HepG2 (cell line): ENCODE measurements around the gene GPER1. TPM values are rescaled to one million over a fixed set of nuclear protein-coding genes. Genes with fewer than 3 reads are reported as not detected.

Source experiments
- ATAC-seq: fragments of 200-7000 bp; cut with Tn5 transposase; 3 replicates; pipeline ENCODE4 v1.9.1; 2020; ENCODE audit warnings: mild to moderate bottlenecking, moderate library complexity
- BruUV-seq: library from RNA; stranded (reverse); fragments of 400-500 nt; replicated peaks from 2 replicates; lab custom pipeline; 2021; lab: Mats Ljungman, UMichigan
- CTCF ChIA-PET: fragments of 300-600 bp; formaldehyde crosslinking; extraction: SDS; loops from one replicate; lab custom pipeline; 2021; ENCODE audit warnings: low total read pairs, inconsistent platforms, low intra/inter-chr PET ratio; lab: Yijun Ruan, JAX
- POLR2A ChIA-PET: fragments of 350-600 bp; sonication (Branson Sonifier 250); formaldehyde crosslinking; loops from one replicate; lab custom pipeline; 2020; ENCODE audit warnings: antibody characterized with exemption, inconsistent platforms; lab: Yijun Ruan, JAX
- DNase-seq: peaks from one replicate; pipeline ENCODE4 v3.0.0-alpha.2; 2015; ENCODE audit warnings: low spot score
- FAIRE-seq: peaks from 3 replicates; lab custom pipeline; 2011; peaks lifted over from hg19 to GRCh38; lab: Jason Lieb, UNC
- H2AFZ ChIP-seq: one replicate; pipeline ENCODE4 v1.6.1; 2011; ENCODE audit warnings: low read length, inconsistent platforms
- H3K27ac ChIP-seq: fragments of 300-600 bp; 3 replicates; pipeline ENCODE4 v1.8.0; 2011; ENCODE audit warnings: mixed run types, mild to moderate bottlenecking, mixed read lengths, low read length, inconsistent platforms; ENCODE audit not compliant: insufficient read depth; ENCODE audit errors: extremely low read length
- H3K27me3 ChIP-seq, 2 experiments: fragments of 200-600 bp in 1 of 2; 2 replicates in 1 of 2; 3 replicates in 1 of 2; pipeline versions ENCODE4 v1.6.0 to v1.8.0; 2011; ENCODE audit warnings: low read length in 2 of 2, mild to moderate bottlenecking in 2 of 2, moderate library complexity in 2 of 2, inconsistent platforms in 1 of 2; ENCODE audit not compliant: insufficient read depth in 2 of 2, control insufficient read depth in 1 of 2
- H3K36me3 ChIP-seq, 2 experiments: fragments of 200-600 bp in 1 of 2; replicated peaks in 1 of 2; 2 replicates in 1 of 2; 3 replicates in 1 of 2; pipeline versions ENCODE4 v1.5.1 to v1.8.0; 2011; ENCODE audit warnings: low read length in 2 of 2, inconsistent platforms in 1 of 2; ENCODE audit not compliant: insufficient read depth in 2 of 2, control insufficient read depth in 1 of 2
- H3K4me1 ChIP-seq: 2 replicates; pipeline ENCODE4 v1.5.1; 2012; ENCODE audit warnings: low read length, inconsistent platforms; ENCODE audit not compliant: insufficient read depth
- H3K4me2 ChIP-seq: 2 replicates; pipeline ENCODE4 v1.6.0; 2011; ENCODE audit warnings: low read depth, low read length, inconsistent platforms
- H3K4me3 ChIP-seq, 3 experiments: fragments of 200-600 bp in 1 of 3; sonication (generic), shearing (Covaris generic) in 1 of 3; replicated peaks in 1 of 3; 2 replicates each; pipeline ENCODE4 v1.5.1; 2011 to 2016; ENCODE audit warnings: low read length in 3 of 3, inconsistent platforms in 2 of 3, low read depth in 2 of 3, mild to moderate bottlenecking in 2 of 3, control low read depth in 1 of 3, mixed read lengths in 1 of 3; ENCODE audit not compliant: insufficient read depth in 1 of 3
- H3K79me2 ChIP-seq: one replicate; pipeline ENCODE4 v1.6.1; 2011; ENCODE audit warnings: low read length, inconsistent platforms; ENCODE audit not compliant: insufficient read depth
- H3K9ac ChIP-seq: 2 replicates; pipeline ENCODE4 v1.6.0; 2011; ENCODE audit warnings: mild to moderate bottlenecking, low read depth, low read length, inconsistent platforms; ENCODE audit not compliant: insufficient read depth
- H3K9me3 ChIP-seq: 2 replicates; pipeline ENCODE4 v1.5.1; 2012; ENCODE audit warnings: mild to moderate bottlenecking, low read length
- H4K20me1 ChIP-seq: 2 replicates; pipeline ENCODE4 v1.6.0; 2011; ENCODE audit warnings: inconsistent platforms, mild to moderate bottlenecking, low read length, moderate library complexity; ENCODE audit not compliant: insufficient read depth
- CEBPB ChIP-seq: IDR thresholded peaks from 2 replicates; pipeline ENCODE4 v1.6.1; 2011; ENCODE audit warnings: low read depth, low read length, improper control_type of control experiment, borderline replicate concordance
- HMG20B ChIP-seq: conservative IDR thresholded peaks from 2 replicates; pipeline ENCODE4 v1.6.1; 2016; ENCODE audit warnings: missing genetic modification reagents, missing compliant biosample characterization
- HOXA3 ChIP-seq: sonication (generic); formaldehyde crosslinking; IDR thresholded peaks from 2 replicates; pipeline ENCODE4 v1.5.0; 2020; ENCODE audit warnings: missing genetic modification reagents
- KMT2A ChIP-seq: sonication (generic); formaldehyde crosslinking; IDR thresholded peaks from 2 replicates; pipeline ENCODE4 v1.4.0; 2020; ENCODE audit warnings: missing genetic modification reagents
- LBX2 ChIP-seq: sonication (generic); formaldehyde crosslinking; IDR thresholded peaks from 2 replicates; pipeline ENCODE4 v1.5.0; 2020; ENCODE audit warnings: missing genetic modification reagents, mild to moderate bottlenecking, borderline replicate concordance
- MIXL1 ChIP-seq: IDR thresholded peaks from 2 replicates; pipeline ENCODE4 v1.6.1; 2016
- MYC ChIP-seq: sonication (generic); formaldehyde crosslinking; IDR thresholded peaks from 2 replicates; pipeline ENCODE4 v1.9.0; 2021; ENCODE audit warnings: missing genetic modification reagents, borderline replicate concordance
- NCOA5 ChIP-seq: sonication (generic); formaldehyde crosslinking; IDR thresholded peaks from 2 replicates; pipeline ENCODE4 v1.4.0; 2020; ENCODE audit warnings: missing genetic modification reagents
- NR2C2 ChIP-seq: sonication (generic); formaldehyde crosslinking; IDR thresholded peaks from 2 replicates; pipeline ENCODE4 v1.4.0; 2020; ENCODE audit warnings: missing genetic modification reagents, mild to moderate bottlenecking, moderate library complexity, borderline replicate concordance
- PLRG1 ChIP-seq: fragments of 450-650 bp; conservative IDR thresholded peaks from 2 replicates; pipeline ENCODE4 v1.6.1; 2016
- SMAD9 ChIP-seq: sonication (generic); formaldehyde crosslinking; IDR thresholded peaks from 2 replicates; pipeline ENCODE4 v1.5.1; 2020; ENCODE audit warnings: mild to moderate bottlenecking, missing genetic modification reagents
- SMC3 ChIP-seq: IDR thresholded peaks from 2 replicates; pipeline ENCODE4 v1.6.1; 2011; ENCODE audit warnings: low read length, improper control_type of control experiment
- SP1 ChIP-seq, 2 experiments: fragments of 450-650 bp in 1 of 2; sonication (generic) in 1 of 2; formaldehyde crosslinking in 1 of 2; IDR thresholded peaks; 2 replicates each; pipeline versions ENCODE4 v1.4.0 to v1.6.1; 2016 to 2020; ENCODE audit warnings: missing genetic modification reagents in 1 of 2
- XBP1 ChIP-seq: sonication (generic); formaldehyde crosslinking; IDR thresholded peaks from 2 replicates; pipeline ENCODE4 v1.5.0; 2020; ENCODE audit warnings: missing genetic modification reagents
- ZBTB1 ChIP-seq: sonication (generic); formaldehyde crosslinking; IDR thresholded peaks from 2 replicates; pipeline ENCODE4 v1.4.0; 2020; ENCODE audit warnings: missing genetic modification reagents, borderline replicate concordance
- ZFX ChIP-seq: sonication (generic); formaldehyde crosslinking; IDR thresholded peaks from 2 replicates; pipeline ENCODE4 v1.4.0; 2020; ENCODE audit warnings: mild to moderate bottlenecking, low read depth, missing genetic modification reagents, moderate library complexity
- ZMYM3 ChIP-seq: sonication (generic); formaldehyde crosslinking; IDR thresholded peaks from 2 replicates; pipeline ENCODE4 v1.5.1; 2020; ENCODE audit warnings: mild to moderate bottlenecking, missing genetic modification reagents
- ZNF230 ChIP-seq: sonication (generic); formaldehyde crosslinking; IDR thresholded peaks from 2 replicates; pipeline ENCODE4 v1.4.0; 2020; ENCODE audit warnings: mild to moderate bottlenecking, missing genetic modification reagents
- ZNF30 ChIP-seq: sonication (generic); formaldehyde crosslinking; IDR thresholded peaks from 2 replicates; pipeline ENCODE4 v1.5.0; 2020; ENCODE audit warnings: mild to moderate bottlenecking, missing genetic modification reagents
- ZNF317 ChIP-seq: sonication (generic); formaldehyde crosslinking; IDR thresholded peaks from 2 replicates; pipeline ENCODE4 v1.5.0; 2020; ENCODE audit warnings: mild to moderate bottlenecking, missing genetic modification reagents
- ZNF337 ChIP-seq: sonication (generic); formaldehyde crosslinking; IDR thresholded peaks from 2 replicates; pipeline ENCODE4 v1.5.1; 2020; ENCODE audit warnings: missing genetic modification reagents, low read depth, mild to moderate bottlenecking, borderline replicate concordance
- ZNF44 ChIP-seq: sonication (generic); formaldehyde crosslinking; IDR thresholded peaks from 2 replicates; pipeline ENCODE4 v1.5.1; 2020; ENCODE audit warnings: mild to moderate bottlenecking, missing genetic modification reagents
- ZNF616 ChIP-seq: sonication (generic); formaldehyde crosslinking; IDR thresholded peaks from 2 replicates; pipeline ENCODE4 v1.5.0; 2020; ENCODE audit warnings: low read depth, mild to moderate bottlenecking, missing genetic modification reagents
- ZNF761 ChIP-seq: sonication (generic); formaldehyde crosslinking; conservative IDR thresholded peaks from 2 replicates; pipeline ENCODE4 v1.4.0; 2020; ENCODE audit warnings: mild to moderate bottlenecking, missing genetic modification reagents
- WGBS: methylation state at CpG from one replicate; pipeline ENCODE4 v1.1.6; 2017; ENCODE audit warnings: low lambda C conversion rate; 5-methylcytosine and 5-hydroxymethylcytosine counted together
- in situ Hi-C: cut with HindIII; loops from 2 replicates; pipeline ENCODE4 v1.10.0; 2017; ENCODE audit warnings: low pct_unique_long_range_greater_than_20kb; ENCODE audit not compliant: extremely low pct_ligation_motif_present
- intact Hi-C: fragments of 100-400 bp; cut with micrococcal nuclease; formaldehyde crosslinking; loops from one replicate; pipeline ENCODE4 v1.10.0; 2022; ENCODE audit not compliant: unreplicated experiment
- polyA plus RNA-seq, 8 experiments: library from polyadenylated mRNA; depleted of rRNA in 3 of 8; stranded (reverse) in 7 of 8; unstranded in 1 of 8; fragments of >200 nt; fragmentation: Illumina TruSeq in 4 of 8; extraction: Trizol in 4 of 8; gene quantifications; 2 replicates each; pipeline versions ENCODE4 v1.2.1 to v1.2.3, GENCODE V29; 2011 to 2016; ENCODE audit warnings: low read depth in 4 of 8, missing spikeins in 1 of 8, mixed read lengths in 1 of 8; ENCODE audit not compliant: insufficient read depth in 1 of 8
- total RNA-seq, 5 experiments: library from RNA; depleted of rRNA; stranded (reverse); fragments of >200 nt; fragmentation: Illumina TruSeq; extraction: Trizol; gene quantifications; 2 replicates each; pipeline ENCODE4 v1.2.3, GENCODE V29; 2016; ENCODE audit warnings: low read depth in 1 of 5
- TF ChIP-seq, protein P1 (sequence below): sonication (generic); formaldehyde crosslinking; IDR thresholded peaks from 2 replicates; pipeline ENCODE4 v1.5.0; 2020; ENCODE audit warnings: mild to moderate bottlenecking, missing genetic modification reagents, moderate library complexity
- TF ChIP-seq, protein P2 (sequence below): sonication (generic); formaldehyde crosslinking; conservative IDR thresholded peaks from 2 replicates; pipeline ENCODE4 v1.4.0; 2020; ENCODE audit warnings: missing genetic modification reagents

GPER1 gene
- total and polyA plus RNA-seq, 2 of the 13 experiments (the other 11 are each of a cell fraction or from before 2014, with no cell fraction given) = 12.7 to 19.7 TPM

GRCh38 chr7:1123715-1124114 is 35.8 kb downstream of the GPER1 start:
- Histone ChIP-seq H3K4me3 (no peak overlapping the region), H2AFZ (no peak overlapping the region), H3K9me3 (no peaks in the 10 kb centered on the region), H3K36me3 (peaks cover 12 to 27% of the 10 kb centered on the region in 2 experiments; a peak in 4 of 5 replicates), H3K9ac (no peak overlapping the region), H3K4me2 (no peak overlapping the region), H4K20me1 (no peaks in the 10 kb centered on the region), H3K4me1 (no peaks in the 10 kb centered on the region), H3K27me3 (no peaks in the 10 kb centered on the region), H3K79me2 (peaks cover 18% of the 10 kb centered on the region), H3K27ac (no peak overlapping the region)
- intact Hi-C loops (loop anchor here (1.0 kb wide), 1 partner anchor 36 kb away; no protein-coding TSS in a partner anchor), in situ Hi-C loops (no loop called here)
- CTCF ChIA-PET = interaction anchor here (1.1 to 2.2 kb wide), 3 partner anchors 37 to 131 kb away, joined by 3 to 10 read pairs (median 4); no protein-coding TSS in a partner anchor
- ATAC-seq = peak; percentile 86
- FAIRE-seq = no peak
- WGBS = 80% methylated on average over 8 of the region's 17 CpGs
- POLR2A ChIA-PET = interaction anchor here (0.8 to 1.8 kb wide), 6 partner anchors 15 to 130 kb away, joined by 3 to 8 read pairs (median 3); partner anchors contain the start of gene GPER1
- DNase-seq = peak; percentile 21
- no TSS peak for BruUV-seq
- no peak for TF ChIP-seq ZNF230 (CRISPR knock-in tag)
- no peak for TF ChIP-seq KMT2A
- TF ChIP-seq HOXA3 (CRISPR knock-in tag) = peak; percentile 42; the same call in 1 of the 2 replicates
- TF ChIP-seq SP1 (IDR thresholded peaks at IDR 0.05) = no peak
- TF ChIP-seq SP1 (CRISPR knock-in tag; IDR thresholded peaks at IDR 0.05) = no peak
- peak; percentile 39; the same call in 1 of the 2 replicates for TF ChIP-seq MYC (CRISPR knock-in tag)
- TF ChIP-seq LBX2 (CRISPR knock-in tag) = no peak
- no peak for TF ChIP-seq ZNF30 (CRISPR knock-in tag)
- TF ChIP-seq ZFX (CRISPR knock-in tag) = peak; percentile 24; the same call in 1 of the 2 replicates
- no peak for TF ChIP-seq XBP1 (CRISPR knock-in tag)
- no peak for TF ChIP-seq MIXL1 (CRISPR knock-in tag)
- TF ChIP-seq ZMYM3 = no peak
- TF ChIP-seq ZNF761 (CRISPR knock-in tag) = no peak
- peak; percentile 9; the same call in 1 of the 2 replicates for TF ChIP-seq SMC3
- TF ChIP-seq ZBTB1 (CRISPR knock-in tag) = no peak
- TF ChIP-seq, protein P1, sequence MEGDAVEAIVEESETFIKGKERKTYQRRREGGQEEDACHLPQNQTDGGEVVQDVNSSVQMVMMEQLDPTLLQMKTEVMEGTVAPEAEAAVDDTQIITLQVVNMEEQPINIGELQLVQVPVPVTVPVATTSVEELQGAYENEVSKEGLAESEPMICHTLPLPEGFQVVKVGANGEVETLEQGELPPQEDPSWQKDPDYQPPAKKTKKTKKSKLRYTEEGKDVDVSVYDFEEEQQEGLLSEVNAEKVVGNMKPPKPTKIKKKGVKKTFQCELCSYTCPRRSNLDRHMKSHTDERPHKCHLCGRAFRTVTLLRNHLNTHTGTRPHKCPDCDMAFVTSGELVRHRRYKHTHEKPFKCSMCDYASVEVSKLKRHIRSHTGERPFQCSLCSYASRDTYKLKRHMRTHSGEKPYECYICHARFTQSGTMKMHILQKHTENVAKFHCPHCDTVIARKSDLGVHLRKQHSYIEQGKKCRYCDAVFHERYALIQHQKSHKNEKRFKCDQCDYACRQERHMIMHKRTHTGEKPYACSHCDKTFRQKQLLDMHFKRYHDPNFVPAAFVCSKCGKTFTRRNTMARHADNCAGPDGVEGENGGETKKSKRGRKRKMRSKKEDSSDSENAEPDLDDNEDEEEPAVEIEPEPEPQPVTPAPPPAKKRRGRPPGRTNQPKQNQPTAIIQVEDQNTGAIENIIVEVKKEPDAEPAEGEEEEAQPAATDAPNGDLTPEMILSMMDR (CRISPR knock-in tag) = peak; percentile 71
- TF ChIP-seq HMG20B (CRISPR knock-in tag) = no peak
- no peak for TF ChIP-seq PLRG1
- TF ChIP-seq NCOA5 = no peak
- TF ChIP-seq ZNF317 = no peak
- TF ChIP-seq CEBPB = no peak
- TF ChIP-seq NR2C2 = no peak
- no peak for TF ChIP-seq ZNF337
- TF ChIP-seq SMAD9 = no peak
- no peak for TF ChIP-seq ZNF616 (CRISPR knock-in tag)
- TF ChIP-seq ZNF44 = no peak
- TF ChIP-seq, protein P2, sequence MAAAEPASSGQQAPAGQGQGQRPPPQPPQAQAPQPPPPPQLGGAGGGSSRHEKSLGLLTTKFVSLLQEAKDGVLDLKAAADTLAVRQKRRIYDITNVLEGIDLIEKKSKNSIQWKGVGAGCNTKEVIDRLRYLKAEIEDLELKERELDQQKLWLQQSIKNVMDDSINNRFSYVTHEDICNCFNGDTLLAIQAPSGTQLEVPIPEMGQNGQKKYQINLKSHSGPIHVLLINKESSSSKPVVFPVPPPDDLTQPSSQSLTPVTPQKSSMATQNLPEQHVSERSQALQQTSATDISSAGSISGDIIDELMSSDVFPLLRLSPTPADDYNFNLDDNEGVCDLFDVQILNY (CRISPR knock-in tag) = no peak
